Peyer's patch (tissue), 4 donors: Measurements from ENCODE around the gene NDUFAF4. TPM values are rescaled to one million over a fixed set of nuclear protein-coding genes. Genes with fewer than 3 reads are reported as not detected.

ENCODE experiments used
- DNase-seq, 3 donors: peaks; one replicate each; pipeline ENCODE4 v3.0.0-alpha.2; 2017 to 2019
- H3K27ac ChIP-seq, 4 donors: fragments of 200-600 bp; sonication (generic); one replicate each; pipeline ENCODE4 v1.5.1; 2016 to 2019
- H3K27me3 ChIP-seq, 2 donors: fragments of 200-600 bp; sonication (generic); one replicate each; pipeline ENCODE4 v1.5.1; 2019
- H3K36me3 ChIP-seq, 3 donors: fragments of 200-600 bp; sonication (generic); one replicate each; pipeline ENCODE4 v1.5.1; 2016 to 2019
- H3K4me1 ChIP-seq, 4 donors: fragments of 200-600 bp; sonication (generic); one replicate each; pipeline ENCODE4 v1.5.1; 2016 to 2019
- H3K4me3 ChIP-seq, 4 donors: fragments of 200-600 bp; sonication (generic); 1 replicate in 3 of 4; 2 replicates in 1 of 4; pipeline ENCODE4 v1.5.1; 2016 to 2019; ENCODE audit warnings: mild to moderate bottlenecking in 1 of 4
- H3K9me3 ChIP-seq, 4 donors: fragments of 200-600 bp; sonication (generic); one replicate each; pipeline ENCODE4 v1.5.1; 2016 to 2019; ENCODE audit warnings: mild to moderate bottlenecking in 1 of 4
- POLR2A ChIP-seq, 2 donors: fragments of 450-650 bp; IDR thresholded peaks; one replicate each; pipeline ENCODE4 v1.5.1; 2017; ENCODE audit warnings: antibody characterized with exemption in 2 of 2, mild to moderate bottlenecking in 2 of 2, moderate library complexity in 2 of 2
- total RNA-seq, 4 donors: library from RNA; depleted of rRNA; stranded (reverse); fragments of >200 nt; gene quantifications; one replicate each; pipeline ENCODE4 v1.1.0, GENCODE V29; 2016
- TF ChIP-seq, protein P1 (sequence below), 6 experiments: fragments of 450-650 bp in 4 of 6; fragments of 200-600 bp in 2 of 6; sonication (generic) in 1 of 6; IDR thresholded peaks; one replicate each; pipeline ENCODE4 v1.5.1; 2017 to 2019; ENCODE audit warnings: antibody characterized with exemption in 6 of 6, mild to moderate bottlenecking in 3 of 6, moderate library complexity in 1 of 6

NDUFAF4 gene
- total RNA-seq, 4 donors from 2014 or later = 13.2 to 18.9 (median 15.3) TPM

DNA sequence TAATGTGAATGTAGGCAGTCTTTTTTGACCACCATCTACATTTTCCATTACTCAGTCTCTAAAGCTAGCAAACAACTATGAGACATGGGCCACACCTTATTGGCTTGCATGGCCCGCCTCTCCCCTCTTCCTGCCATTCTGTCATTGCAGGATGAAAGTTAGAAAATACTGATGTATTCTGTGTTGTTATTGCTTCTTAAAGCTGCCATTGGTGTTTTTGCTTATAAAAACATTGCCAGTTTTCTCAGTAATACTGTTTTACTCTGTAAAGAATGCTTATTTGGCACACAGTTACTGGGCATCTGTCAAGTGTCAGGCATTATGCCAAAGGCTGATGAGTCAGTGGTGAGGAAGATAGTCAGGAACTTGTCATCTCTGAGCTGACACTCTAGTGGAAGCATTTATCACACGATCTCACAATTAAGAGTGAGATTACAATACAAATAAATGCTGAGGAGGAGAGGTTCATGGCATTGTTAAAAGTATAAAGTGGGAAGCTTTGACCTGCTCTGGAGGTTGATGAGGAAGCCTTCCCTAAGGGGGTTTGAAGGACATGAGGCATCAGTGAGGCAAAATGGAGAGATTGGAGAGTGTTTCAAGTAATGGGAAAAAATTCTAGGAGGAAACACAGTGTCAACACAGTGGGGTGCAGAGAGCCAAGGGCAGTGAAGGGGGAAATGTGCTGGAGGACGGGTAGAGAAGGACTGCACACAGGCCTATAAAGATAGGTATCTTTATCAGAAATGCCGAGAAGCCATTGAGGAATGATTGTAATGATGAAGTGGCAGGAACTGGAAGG lies 41.5 kb upstream of the NDUFAF4 start:
- Histone ChIP-seq H3K4me1 (no peaks in the 10 kb centered on the region), H3K27ac (no peak overlapping the region), H3K4me3 (no peak overlapping the region), H3K27me3 (no peaks in the 10 kb centered on the region), H3K36me3 (no peaks in the 10 kb centered on the region), H3K9me3 (no peaks in the 10 kb centered on the region)
- TF ChIP-seq, protein P1, sequence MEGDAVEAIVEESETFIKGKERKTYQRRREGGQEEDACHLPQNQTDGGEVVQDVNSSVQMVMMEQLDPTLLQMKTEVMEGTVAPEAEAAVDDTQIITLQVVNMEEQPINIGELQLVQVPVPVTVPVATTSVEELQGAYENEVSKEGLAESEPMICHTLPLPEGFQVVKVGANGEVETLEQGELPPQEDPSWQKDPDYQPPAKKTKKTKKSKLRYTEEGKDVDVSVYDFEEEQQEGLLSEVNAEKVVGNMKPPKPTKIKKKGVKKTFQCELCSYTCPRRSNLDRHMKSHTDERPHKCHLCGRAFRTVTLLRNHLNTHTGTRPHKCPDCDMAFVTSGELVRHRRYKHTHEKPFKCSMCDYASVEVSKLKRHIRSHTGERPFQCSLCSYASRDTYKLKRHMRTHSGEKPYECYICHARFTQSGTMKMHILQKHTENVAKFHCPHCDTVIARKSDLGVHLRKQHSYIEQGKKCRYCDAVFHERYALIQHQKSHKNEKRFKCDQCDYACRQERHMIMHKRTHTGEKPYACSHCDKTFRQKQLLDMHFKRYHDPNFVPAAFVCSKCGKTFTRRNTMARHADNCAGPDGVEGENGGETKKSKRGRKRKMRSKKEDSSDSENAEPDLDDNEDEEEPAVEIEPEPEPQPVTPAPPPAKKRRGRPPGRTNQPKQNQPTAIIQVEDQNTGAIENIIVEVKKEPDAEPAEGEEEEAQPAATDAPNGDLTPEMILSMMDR (IDR thresholded peaks at IDR 0.05) = no peak
- no peak for DNase-seq

DNA sequence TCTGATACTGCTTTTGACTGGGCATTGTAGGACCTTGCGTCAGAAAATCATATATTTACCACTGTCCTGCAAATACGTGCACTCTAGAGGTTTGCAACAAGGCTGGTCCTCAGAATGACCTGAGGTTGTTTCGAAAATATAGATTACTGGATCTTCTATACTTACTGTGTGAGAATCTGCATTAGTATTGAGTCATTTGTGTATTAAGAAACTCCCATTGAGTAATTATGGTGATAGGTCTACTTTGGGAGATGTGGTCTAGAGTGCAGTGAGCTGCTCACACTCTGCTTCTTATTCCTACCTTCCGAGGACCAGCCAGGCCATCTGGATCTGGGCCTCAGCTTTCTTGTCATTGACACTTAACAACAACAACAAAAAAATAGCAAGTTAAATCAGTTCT lies 36.4 kb upstream of the NDUFAF4 start:
- H3K27me3 ChIP-seq = no peaks in the 10 kb centered on the region
- H3K27ac ChIP-seq = no peak overlapping the region
- H3K36me3 ChIP-seq = no peaks in the 10 kb centered on the region
- H3K4me3 ChIP-seq = no peak overlapping the region
- no peaks in the 10 kb centered on the region for H3K4me1 ChIP-seq
- TF ChIP-seq, protein P1 (IDR thresholded peaks at IDR 0.05) = no peak
- no peak for TF ChIP-seq POLR2A (IDR thresholded peaks at IDR 0.05)
- no peak for DNase-seq
- no peaks in the 10 kb centered on the region for H3K9me3 ChIP-seq

DNA sequence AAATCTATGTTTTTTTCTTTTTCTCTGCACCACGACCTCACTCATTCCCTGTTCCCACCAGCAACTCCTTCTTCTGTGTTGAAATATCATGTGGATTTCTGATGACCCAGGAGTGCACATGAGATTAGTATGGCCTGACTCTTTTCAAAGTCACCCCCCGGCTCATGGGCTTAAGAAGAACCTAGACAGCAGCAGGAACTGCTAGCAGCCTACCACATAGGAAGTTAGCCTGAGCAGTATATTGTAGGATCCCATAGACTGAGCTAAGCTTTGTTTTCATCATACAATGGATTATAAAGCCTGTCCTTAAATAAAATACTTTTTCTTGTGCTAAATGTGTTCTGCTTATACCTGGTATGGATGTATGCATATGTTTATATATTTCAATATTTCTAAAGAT lies 33.5 kb upstream of the NDUFAF4 start:
- DNase-seq = no peak
- no peaks in the 10 kb centered on the region for H3K27me3 ChIP-seq
- H3K27ac ChIP-seq = no peak overlapping the region
- H3K4me3 ChIP-seq = no peak overlapping the region
- H3K9me3 ChIP-seq = no peaks in the 10 kb centered on the region
- TF ChIP-seq, protein P1 (IDR thresholded peaks at IDR 0.05) = no peak
- no peak for TF ChIP-seq POLR2A (IDR thresholded peaks at IDR 0.05)
- no peaks in the 10 kb centered on the region for H3K36me3 ChIP-seq
- H3K4me1 ChIP-seq = no peaks in the 10 kb centered on the region

DNA sequence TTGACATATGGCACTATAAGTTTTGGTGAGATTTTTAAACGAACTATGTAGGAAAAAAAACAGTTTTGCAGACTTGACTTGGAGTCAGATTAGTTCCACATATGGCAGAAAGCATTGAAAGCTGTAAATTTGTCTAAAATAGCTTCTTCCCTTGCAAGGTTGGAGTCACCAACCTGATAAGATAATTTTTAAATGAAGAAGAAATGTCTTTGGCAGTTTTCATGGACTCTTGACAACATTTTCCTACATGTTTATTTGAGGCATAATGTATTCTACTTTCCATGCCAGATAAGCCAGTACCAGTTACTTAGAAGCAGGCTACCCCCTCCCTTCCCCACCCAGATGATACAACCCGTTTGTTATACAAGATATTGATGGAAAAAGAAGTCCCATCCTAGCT lies 32.0 kb upstream of the NDUFAF4 start:
- H3K4me1 ChIP-seq = peaks cover 0 to 4% (median 0%) of the 10 kb centered on the region in 4 donors
- H3K27ac ChIP-seq = no peak overlapping the region
- DNase-seq = no peak
- H3K9me3 ChIP-seq = no peaks in the 10 kb centered on the region
- H3K4me3 ChIP-seq = no peak overlapping the region
- H3K27me3 ChIP-seq = no peaks in the 10 kb centered on the region
- no peaks in the 10 kb centered on the region for H3K36me3 ChIP-seq
- no peak for TF ChIP-seq POLR2A (IDR thresholded peaks at IDR 0.05)
- TF ChIP-seq, protein P1 (IDR thresholded peaks at IDR 0.05) = no peak

DNA sequence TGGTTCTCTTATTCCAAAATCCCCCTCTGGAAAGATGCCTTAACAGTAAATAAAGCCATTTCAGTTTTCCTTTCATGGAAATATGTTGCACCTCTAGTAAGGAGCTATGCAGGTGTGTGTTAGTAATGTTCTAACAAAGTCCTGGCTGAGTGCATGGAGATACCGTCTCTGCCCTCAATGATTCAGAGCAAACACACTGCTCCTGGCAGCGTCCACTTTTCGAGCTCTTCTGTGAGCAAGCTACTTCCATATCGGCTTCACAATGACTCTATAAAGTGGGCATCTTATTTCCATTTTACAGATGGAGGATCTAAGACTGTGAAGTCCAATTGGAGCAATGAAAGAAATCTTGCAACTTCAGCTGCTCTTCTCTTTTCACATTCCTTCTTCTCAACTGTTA lies 30.0 kb upstream of the NDUFAF4 start:
- H3K27me3 ChIP-seq = no peaks in the 10 kb centered on the region
- DNase-seq = no peak
- no peak overlapping the region for H3K27ac ChIP-seq
- no peak overlapping the region for H3K4me3 ChIP-seq
- TF ChIP-seq, protein P1 (IDR thresholded peaks at IDR 0.05) = no peak
- no peak for TF ChIP-seq POLR2A (IDR thresholded peaks at IDR 0.05)
- no peaks in the 10 kb centered on the region for H3K36me3 ChIP-seq
- H3K9me3 ChIP-seq = no peaks in the 10 kb centered on the region
- peaks cover 0 to 4% (median 0%) of the 10 kb centered on the region in 4 donors for H3K4me1 ChIP-seq
